GM18526 (cell line): ENCODE data around the gene SMAD6.

Experiments
- POLR2A ChIP-seq: IDR thresholded peaks from 3 replicates; pipeline ENCODE4 v1.6.1; 2011; ENCODE audit not compliant: insufficient read length; ENCODE audit errors: extremely low read depth

The SMAD6 gene

DNA sequence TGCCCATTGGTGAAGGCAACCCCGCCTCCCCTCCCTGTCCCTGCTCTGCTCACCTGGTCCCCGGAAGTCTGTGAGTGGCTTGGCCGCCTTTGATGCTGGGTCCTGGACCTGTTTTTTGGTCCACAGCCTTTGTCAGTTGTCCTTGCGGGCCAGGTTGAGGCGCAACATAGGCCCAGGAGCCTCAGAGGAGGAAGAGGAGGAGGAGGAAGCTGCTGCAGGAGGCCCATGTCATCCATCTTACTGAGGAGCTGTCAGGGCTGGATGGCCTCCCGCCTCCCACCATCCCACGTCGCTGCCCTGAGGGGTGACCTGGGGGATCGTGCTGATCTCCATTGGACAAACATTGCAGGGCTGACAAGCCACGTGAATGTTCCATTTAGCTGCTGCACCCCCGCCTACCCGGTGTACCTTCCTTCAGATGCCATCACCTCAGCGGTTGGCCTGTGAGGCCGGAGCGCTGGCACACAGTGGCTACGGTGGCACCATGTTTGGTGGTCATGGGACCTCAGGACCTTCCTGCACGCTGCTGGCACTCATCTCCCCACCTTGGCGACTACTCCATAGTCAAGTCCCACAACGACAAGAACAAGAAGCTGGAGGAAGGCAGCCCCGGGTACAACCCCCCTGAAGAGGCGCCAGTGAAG is 106.3 kb downstream of the SMAD6 start:
- TF ChIP-seq POLR2A = no peak

DNA sequence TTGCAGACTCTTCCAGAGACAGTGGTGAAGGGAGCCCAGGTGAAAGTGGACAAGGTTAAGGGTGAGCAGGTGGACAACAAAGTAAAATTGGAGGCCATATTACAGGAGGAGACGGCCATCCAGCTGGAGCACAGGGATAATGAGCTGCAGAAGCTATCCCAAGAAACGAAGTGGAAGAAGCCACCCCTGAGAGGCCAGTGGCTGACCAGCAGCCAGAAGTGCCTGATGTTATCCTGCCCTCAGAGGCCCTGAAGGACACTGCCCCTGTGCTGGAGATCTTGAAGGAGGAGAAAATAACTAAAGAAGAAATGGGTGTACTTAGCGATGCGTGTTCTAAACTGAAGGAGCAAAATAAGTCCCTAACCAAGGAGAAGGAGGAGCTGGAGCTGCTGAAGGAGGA is 107.6 kb downstream of the SMAD6 start:
- no peak for TF ChIP-seq POLR2A

DNA sequence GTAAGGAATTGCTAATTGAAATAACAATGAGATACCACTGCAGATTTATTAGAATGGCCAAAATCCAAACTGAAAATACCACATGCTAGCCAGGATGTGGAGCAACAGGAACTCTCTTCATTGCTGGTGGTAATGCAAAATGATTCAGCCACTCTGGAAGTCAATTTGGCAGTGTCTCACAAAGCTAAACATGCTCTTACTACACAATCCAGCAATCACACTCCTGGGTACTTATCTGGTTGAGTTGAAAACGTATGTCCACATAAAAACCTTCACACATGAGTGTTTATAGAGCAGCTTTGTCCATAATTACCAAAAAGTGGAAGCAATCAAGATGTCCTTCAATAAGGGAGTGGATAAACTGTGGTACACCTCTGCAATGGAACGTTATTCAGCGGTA is 113.3 kb downstream of the SMAD6 start:
- no peak for TF ChIP-seq POLR2A

DNA sequence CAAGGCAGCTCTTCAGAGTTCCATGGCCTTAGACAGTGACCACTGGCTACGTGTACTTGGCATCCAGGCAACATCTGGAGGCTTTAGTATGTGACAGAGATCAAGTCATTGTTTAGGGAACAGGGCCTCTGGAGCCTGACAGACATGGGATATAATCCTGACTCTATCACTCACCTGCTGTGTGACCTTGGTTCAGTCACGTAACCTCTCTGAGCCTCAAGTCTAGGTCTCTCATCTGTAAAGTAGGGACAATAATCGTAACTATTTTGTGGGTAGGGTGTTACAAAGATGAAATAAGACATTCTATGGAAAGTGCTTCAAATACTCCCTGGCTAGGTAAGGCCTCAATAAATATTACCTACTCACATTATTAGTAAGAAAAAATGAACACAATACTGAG is 114.2 kb downstream of the SMAD6 start:
- TF ChIP-seq POLR2A = no peak

DNA sequence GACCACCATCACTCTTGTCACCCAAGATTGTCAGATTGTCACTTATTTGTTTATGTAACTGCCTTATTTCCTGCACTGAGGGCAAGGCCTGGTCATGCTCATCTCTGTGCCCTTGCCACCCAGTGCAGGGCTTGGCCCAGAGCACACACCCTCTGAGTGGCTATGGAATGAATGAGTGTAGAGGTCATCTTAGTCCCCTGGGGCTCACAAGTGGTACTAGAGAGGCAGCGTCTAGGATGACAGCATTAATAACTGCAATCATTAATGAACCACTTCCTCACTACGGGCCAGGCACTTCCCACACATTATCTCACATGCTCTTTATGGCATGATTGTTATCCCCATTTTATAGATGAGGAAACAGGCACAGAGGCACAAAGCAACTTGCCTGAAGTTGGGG is 117.0 kb downstream of the SMAD6 start:
- no peak for TF ChIP-seq POLR2A

DNA sequence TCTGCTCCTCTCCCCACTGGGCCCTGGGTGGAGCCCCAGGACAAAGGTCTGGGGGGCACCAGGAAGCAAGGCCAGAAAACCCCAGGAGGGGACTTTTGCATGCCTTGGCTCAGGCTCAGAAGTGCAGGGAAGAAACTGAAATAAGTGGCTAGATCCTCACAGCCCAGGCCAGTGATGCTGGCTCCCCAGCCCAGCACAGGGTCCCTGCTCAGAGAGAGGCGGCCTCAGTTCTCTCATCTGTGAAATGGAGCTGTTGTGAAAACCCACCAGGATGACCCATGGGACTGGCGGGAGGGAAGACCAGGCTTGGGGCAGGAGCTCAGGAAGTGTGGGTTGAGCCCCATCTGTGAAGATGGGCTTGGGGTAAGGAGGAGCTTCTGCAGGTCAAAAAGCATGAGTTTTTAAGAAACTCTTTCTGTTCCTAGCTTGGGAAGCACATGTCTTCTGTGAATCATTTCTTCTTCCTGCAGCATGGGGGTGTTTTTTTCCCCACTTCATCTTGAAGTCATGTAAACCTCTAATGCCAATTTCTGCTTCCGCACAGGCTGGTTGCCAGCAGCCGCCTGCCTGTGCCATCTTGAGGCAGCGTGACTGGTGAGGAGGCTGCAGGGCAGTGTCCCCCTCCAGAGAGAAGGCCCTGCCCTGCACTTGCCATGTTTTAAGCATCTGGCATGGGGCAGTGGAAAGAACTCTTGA is 118.6 kb downstream of the SMAD6 start:
- TF ChIP-seq POLR2A = no peak

DNA sequence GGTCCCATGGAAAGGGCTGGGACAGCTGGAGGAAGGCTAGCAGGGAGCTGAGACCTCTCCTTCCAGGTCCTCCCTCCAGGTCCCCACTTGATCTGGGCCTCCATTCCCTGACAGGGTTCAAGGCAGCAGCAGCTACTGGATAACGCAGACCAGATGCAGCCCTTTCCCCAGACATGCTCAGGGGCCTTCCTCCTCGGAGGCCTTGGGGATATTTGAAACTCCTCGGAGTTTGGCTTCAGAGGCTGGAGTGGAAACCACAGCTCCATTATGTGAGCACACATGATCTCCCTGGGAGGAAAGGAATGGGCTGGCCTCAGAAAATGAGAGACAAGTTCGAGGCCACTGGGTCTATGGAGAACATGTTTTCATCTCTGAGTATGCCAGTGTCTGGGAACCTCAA is 119.3 kb downstream of the SMAD6 start:
- TF ChIP-seq POLR2A = no peak

DNA sequence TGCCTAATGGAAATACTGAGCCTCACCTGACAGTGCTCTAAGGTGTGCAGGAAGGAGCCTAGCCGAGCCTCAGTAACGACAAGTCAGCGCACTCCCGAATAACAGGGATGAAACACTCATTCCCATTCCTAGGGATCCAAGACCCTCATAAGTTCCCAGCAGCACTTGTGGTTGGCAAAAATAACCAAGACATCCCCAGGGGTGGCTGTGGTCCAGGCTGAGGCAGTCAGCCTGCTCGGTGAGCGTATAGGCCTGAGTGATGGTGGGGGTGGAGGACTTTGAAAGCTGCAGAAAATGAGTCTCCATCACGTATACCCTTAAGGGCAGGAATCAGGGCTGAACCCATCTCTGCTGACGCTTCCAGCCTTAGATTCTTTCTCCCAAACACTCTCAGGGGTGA is 120.1 kb downstream of the SMAD6 start:
- no peak for TF ChIP-seq POLR2A

DNA sequence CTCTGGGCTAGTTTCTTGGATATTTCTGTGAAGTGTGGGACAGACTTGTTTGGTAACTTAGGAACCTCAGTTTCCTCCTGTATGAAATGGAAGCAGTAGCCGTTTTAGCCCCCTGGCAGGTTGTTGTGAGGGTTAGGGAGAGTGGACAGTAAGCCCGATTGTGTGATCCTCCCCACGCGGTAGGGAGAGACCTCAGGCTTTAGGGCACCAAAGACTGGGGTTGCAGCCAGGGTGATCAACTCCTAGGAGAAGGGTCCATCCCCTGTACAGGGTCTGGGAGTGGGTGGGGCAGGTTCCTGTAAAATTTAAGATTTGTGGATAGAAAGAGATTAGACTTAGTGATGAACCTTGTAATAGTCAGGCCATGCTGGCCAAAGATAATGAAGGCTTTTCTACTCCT is 120.5 kb downstream of the SMAD6 start:
- no peak for TF ChIP-seq POLR2A

DNA sequence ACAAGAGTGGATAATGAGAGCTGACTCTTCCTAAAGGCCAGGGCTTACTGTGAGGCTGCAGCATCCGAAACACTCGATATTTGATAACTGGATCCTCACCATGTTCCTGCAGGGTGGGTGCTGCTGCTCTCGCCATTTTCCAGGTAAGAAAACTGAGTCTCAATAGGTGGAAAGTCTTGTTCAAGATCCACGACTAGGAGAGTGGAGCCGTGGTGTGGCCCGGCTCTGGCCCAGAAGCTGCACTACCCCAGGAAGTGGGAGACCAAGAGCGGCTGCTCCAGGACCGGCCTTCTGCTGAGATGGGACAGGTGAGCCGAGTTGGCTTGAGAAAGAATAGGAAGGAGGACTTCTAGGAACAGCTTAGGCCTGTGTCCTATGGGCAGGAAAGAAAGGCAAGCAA is 121.6 kb downstream of the SMAD6 start:
- no peak for TF ChIP-seq POLR2A

DNA sequence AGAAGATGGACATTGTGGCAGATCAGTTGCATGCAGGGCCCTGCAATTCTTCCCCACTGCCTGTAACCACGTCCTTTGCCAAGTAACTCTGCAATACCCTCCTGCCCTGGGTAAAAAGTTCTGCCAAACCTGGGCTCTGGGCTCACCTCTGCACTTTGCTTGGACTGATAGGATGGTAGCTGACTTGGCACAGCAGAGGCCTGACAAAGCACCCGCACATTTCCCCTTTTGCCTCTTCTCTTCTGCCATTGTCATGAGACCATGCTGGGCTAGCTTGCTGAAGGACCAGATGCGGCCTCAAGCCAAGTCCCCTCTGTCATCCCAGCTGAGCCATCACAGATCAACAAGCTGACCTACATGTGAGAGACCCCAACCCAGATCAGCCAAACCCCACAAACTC is 122.4 kb downstream of the SMAD6 start:
- TF ChIP-seq POLR2A = no peak

DNA sequence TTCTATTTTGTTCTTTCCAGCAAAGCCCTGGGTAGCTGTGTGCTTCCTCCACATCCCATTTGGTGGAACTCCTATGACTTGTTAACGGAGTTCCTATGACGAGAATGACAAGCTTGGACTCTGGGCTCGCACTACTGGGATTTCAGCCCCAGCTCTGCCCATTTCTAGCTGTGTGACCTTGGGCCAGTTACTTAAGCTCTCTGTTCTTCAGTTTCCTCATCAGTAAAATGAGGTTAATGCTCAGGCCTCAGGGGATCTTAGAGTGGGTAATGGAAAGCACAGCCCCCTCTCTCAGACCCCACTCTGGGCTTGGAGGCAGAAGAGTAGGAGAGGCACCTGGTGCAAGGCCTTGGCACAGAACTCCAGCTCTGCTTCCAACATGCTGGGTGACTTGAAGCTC is 123.1 kb downstream of the SMAD6 start:
- TF ChIP-seq POLR2A = no peak

DNA sequence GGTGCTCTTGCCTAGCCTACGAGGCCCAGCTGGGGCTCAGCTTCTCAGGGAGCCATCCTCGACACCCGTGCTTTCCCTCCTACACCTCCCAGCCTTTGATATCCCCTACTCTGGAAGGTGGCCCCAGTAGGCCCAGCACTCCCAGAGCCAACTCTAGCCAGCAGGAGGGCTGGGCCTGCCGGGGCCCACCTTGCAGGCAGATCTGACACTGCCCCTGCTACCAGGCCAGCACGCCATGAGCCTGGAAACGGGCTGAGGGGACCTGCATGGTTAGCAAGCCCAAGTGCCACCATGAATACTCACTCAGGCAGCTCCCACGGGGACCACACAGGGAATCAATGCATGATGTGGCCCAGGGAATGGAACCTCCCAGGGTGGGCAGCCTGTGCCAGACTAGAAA is 123.7 kb downstream of the SMAD6 start:
- no peak for TF ChIP-seq POLR2A

DNA sequence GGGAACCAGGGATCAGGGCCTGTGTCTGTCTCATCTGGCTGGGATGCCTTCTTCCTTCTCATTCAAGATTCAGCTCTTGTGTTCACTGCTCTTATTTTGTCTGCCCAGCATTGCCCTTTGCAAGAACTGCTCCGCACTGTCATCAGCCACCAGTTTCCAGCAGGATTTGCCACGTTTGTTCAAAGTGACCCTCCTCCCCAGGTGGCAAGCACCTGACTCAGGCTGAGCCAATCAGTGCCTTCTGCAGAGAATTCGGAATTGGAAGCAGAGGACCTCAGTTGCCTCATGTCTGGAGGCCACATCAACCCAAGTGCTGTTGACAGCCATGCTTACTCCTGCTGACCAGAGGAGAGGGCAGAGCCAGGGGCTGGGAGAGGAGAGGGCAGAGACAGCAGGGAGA is 124.5 kb downstream of the SMAD6 start:
- TF ChIP-seq POLR2A = no peak

DNA sequence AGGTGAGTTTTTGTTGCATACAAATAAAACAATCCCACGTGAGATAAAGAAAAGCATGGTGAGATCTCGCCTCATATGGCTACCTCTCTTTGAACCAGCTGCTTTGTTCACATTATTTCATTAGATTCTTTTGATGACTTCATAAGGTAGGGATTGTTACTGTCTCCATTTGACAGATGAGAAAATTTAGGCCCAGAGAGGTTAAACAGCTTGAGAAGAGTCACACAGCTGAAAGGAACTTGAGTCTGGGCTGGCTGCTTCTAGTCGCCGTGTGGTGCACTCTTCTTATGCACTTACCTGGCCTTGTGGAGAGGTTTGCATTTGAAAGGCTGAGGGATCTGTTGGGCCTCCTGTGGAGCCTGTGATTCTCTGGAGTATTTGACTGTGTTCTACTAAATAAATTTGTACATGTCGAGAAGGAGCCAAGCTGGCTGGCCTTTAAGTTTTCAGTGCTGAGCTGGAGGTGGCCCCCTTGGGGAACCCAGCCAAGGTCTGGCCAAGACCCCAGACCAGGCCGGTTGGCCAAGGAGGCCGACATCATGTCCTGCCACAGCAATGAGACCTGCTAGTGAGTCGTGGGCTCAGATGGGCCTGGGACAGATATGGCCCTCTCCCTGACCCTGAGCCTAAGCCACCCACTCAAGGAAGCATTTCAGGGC is 125.1 kb downstream of the SMAD6 start:
- TF ChIP-seq POLR2A = no peak

DNA sequence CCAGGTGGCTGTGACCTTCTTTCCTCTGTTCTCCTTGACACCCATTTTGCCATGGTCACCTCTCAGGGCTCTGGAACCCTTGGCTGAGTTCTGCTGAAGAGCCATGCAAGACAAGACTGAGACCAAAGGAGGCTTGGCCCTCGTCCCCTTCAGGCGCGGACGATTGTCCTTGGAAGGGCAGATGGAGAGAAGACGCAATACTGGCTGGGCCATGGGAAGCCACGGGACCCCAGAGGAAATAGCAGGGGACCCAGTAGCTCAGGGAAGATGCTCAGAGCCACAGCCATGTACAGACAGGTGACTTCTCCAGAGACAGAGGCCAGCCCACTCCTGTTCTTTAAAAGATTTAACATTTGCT is 125.6 kb downstream of the SMAD6 start:
- TF ChIP-seq POLR2A = no peak
